Testis (tissue), 3 donors: ENCODE measurements around the gene GNLY. TPM values are rescaled to one million over a fixed set of nuclear protein-coding genes. Genes with fewer than 3 reads are reported as not detected.

Source experiments
- DNase-seq: peaks from one replicate; pipeline ENCODE4 v3.0.0-alpha.2; 2019
- H3K27ac ChIP-seq, 2 donors: fragments of 200-600 bp; sonication (generic); one replicate each; pipeline ENCODE4 v1.5.1; 2019
- H3K27me3 ChIP-seq: fragments of 200-600 bp; sonication (generic); one replicate; pipeline ENCODE4 v1.5.1; 2019
- H3K36me3 ChIP-seq: fragments of 200-600 bp; sonication (generic); one replicate; pipeline ENCODE4 v1.5.1; 2017; ENCODE audit warnings: low read depth; ENCODE audit errors: missing control alignments
- H3K4me1 ChIP-seq: fragments of 200-600 bp; sonication (generic); one replicate; pipeline ENCODE4 v1.5.1; 2019
- H3K4me3 ChIP-seq, 2 donors: fragments of 200-600 bp; sonication (generic); one replicate each; pipeline ENCODE4 v1.5.1; 2017 to 2019
- H3K9me3 ChIP-seq: fragments of 200-600 bp; sonication (generic); one replicate; pipeline ENCODE4 v1.5.1; 2017
- POLR2A ChIP-seq: fragments of 450-650 bp; IDR thresholded peaks from one replicate; pipeline ENCODE4 v1.6.1; 2017; ENCODE audit warnings: antibody characterized with exemption, mild to moderate bottlenecking, moderate library complexity
- WGBS, 2 donors: methylation state at CpG; one replicate each; pipeline ENCODE4 v1.1.5; 2018; 5-methylcytosine and 5-hydroxymethylcytosine counted together
- intact Hi-C: fragments of 100-400 bp; cut with DNase I; formaldehyde crosslinking; loops from one replicate; pipeline ENCODE4 v1.15.1; 2023; ENCODE audit warnings: low total_unique reads
- polyA plus RNA-seq: library from polyadenylated mRNA; stranded (reverse); fragments of 350-450 nt; fragmentation: Illumina TruSeq; extraction: RNeasy Lipid Tissue Mini Kit (QIAGEN cat#74804); gene quantifications from one replicate; pipeline ENCODE4 v1.2.3, GENCODE V29; 2014; ENCODE audit warnings: low read depth, low replicate concordance; ENCODE audit not compliant: insufficient read depth
- total RNA-seq, 2 donors: library from RNA; depleted of rRNA; stranded (reverse); fragments of >200 nt; gene quantifications; one replicate each; pipeline ENCODE4 v1.2.3, GENCODE V29; 2016
- TF ChIP-seq, protein P1 (sequence below), 3 experiments: fragments of 450-650 bp in 2 of 3; fragments of 200-600 bp in 1 of 3; sonication (generic) in 1 of 3; IDR thresholded peaks; one replicate each; pipeline ENCODE4 v1.5.1; 2016 to 2019; ENCODE audit warnings: antibody characterized with exemption in 3 of 3, mild to moderate bottlenecking in 2 of 3, moderate library complexity in 1 of 3

Gene GNLY
- total and polyA plus RNA-seq, 3 donors from 2014 or later, result 0.43 to 2.6 (median 2.2) TPM

DNA sequence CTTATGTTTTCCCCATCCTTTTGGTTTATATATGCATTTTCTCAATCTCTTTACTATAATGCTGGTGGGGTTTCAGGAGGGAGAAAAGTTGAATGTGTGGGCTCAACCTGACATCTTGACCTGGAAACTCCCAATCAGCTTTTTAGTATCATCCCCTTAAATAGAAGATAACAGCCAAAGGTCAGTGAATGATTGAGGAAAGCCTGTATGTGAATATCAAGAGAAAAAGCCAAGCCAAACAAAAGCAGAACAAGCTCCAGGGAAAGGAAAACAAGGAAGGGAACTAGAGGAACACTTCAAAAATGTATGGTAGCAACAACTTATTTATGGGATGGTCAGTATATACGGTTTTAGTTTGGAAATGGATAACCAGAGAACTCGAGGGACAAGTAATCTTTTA lies 31.3 kb downstream of the GNLY start:
- Histone ChIP-seq H3K27ac (no peak overlapping the region), H3K36me3 (no peaks in the 10 kb centered on the region), H3K4me3 (no peak overlapping the region), H3K9me3 (no peaks in the 10 kb centered on the region), H3K27me3 (no peaks in the 10 kb centered on the region), H3K4me1 (peaks cover 3% of the 10 kb centered on the region)
- WGBS, 2 donors, result 57 to 69% methylated on average over 2 of the region's 2 CpGs
- intact Hi-C loops, result loop anchor here (5.0 kb wide), 1 partner anchor 87 kb away; no protein-coding TSS in a partner anchor
- DNase-seq, result no peak
- no peak for TF ChIP-seq POLR2A
- TF ChIP-seq, protein P1, sequence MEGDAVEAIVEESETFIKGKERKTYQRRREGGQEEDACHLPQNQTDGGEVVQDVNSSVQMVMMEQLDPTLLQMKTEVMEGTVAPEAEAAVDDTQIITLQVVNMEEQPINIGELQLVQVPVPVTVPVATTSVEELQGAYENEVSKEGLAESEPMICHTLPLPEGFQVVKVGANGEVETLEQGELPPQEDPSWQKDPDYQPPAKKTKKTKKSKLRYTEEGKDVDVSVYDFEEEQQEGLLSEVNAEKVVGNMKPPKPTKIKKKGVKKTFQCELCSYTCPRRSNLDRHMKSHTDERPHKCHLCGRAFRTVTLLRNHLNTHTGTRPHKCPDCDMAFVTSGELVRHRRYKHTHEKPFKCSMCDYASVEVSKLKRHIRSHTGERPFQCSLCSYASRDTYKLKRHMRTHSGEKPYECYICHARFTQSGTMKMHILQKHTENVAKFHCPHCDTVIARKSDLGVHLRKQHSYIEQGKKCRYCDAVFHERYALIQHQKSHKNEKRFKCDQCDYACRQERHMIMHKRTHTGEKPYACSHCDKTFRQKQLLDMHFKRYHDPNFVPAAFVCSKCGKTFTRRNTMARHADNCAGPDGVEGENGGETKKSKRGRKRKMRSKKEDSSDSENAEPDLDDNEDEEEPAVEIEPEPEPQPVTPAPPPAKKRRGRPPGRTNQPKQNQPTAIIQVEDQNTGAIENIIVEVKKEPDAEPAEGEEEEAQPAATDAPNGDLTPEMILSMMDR (IDR thresholded peaks at IDR 0.05), result no peak

DNA sequence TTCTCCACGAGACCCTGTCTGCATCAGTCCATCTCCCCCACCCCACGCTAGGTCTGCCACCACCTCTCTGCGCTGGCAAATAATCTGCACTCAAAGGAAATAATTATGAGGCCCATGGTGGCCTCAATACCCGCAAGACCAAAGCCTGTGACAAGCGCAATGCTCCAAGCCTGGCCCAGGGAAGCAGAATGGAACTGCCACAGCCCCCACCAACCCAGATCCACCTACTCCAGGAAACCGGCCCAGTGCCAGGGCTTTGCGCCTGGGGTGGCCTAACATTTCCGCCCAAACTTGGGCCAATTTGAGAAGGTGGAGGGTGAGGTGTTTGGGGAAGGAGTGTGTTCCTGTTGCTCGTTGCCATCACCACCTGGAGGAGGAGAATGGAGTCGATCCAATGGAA lies 33.6 kb downstream of the GNLY start:
- Histone ChIP-seq H3K9me3 (no peaks in the 10 kb centered on the region), H3K27me3 (no peaks in the 10 kb centered on the region), H3K4me3 (no peak overlapping the region), H3K27ac (peak overlapping the region in 1 of 2 donors; percentile 21), H3K4me1 (peaks cover 3% of the 10 kb centered on the region), H3K36me3 (no peaks in the 10 kb centered on the region)
- 80 to 81% methylated on average over 10 of the region's 10 CpGs for WGBS, 2 donors
- DNase-seq, result no peak
- intact Hi-C loops, result loop anchor here (5.0 kb wide), 1 partner anchor 85 kb away; no protein-coding TSS in a partner anchor
- TF ChIP-seq, protein P1 (IDR thresholded peaks at IDR 0.05), result no peak
- TF ChIP-seq POLR2A, result no peak

DNA sequence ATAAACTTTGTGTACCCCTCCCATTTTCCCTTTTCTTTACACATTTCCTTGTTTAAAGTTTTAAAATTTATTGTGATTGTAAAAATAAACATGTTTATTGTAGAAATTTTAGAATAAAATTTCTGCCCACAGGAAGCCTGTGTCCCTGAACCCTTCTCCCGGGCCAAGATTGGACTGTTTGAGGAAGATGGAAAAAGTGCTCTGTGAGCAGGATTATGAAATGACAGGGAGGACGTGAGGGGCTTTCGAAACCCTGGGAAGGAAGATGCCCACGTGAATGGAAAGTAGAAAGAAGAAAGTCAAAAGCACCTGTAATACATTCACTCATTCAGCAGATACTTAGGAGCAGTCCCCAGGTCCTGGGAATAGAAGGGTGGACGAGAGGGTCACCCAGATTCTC lies 34.2 kb downstream of the GNLY start:
- Histone ChIP-seq H3K27ac (peak overlapping the region in 1 of 2 donors; percentile 21), H3K36me3 (no peaks in the 10 kb centered on the region), H3K9me3 (no peaks in the 10 kb centered on the region), H3K4me1 (peaks cover 3% of the 10 kb centered on the region), H3K27me3 (no peaks in the 10 kb centered on the region), H3K4me3 (no peak overlapping the region)
- DNase-seq, result no peak
- TF ChIP-seq, protein P1 (IDR thresholded peaks at IDR 0.05), result no peak
- no peak for TF ChIP-seq POLR2A
- intact Hi-C loops, result loop anchor here (5.0 kb wide), 1 partner anchor 84 kb away; no protein-coding TSS in a partner anchor
- WGBS, 2 donors, result 64 to 73% methylated on average over 5 of the region's 5 CpGs

DNA sequence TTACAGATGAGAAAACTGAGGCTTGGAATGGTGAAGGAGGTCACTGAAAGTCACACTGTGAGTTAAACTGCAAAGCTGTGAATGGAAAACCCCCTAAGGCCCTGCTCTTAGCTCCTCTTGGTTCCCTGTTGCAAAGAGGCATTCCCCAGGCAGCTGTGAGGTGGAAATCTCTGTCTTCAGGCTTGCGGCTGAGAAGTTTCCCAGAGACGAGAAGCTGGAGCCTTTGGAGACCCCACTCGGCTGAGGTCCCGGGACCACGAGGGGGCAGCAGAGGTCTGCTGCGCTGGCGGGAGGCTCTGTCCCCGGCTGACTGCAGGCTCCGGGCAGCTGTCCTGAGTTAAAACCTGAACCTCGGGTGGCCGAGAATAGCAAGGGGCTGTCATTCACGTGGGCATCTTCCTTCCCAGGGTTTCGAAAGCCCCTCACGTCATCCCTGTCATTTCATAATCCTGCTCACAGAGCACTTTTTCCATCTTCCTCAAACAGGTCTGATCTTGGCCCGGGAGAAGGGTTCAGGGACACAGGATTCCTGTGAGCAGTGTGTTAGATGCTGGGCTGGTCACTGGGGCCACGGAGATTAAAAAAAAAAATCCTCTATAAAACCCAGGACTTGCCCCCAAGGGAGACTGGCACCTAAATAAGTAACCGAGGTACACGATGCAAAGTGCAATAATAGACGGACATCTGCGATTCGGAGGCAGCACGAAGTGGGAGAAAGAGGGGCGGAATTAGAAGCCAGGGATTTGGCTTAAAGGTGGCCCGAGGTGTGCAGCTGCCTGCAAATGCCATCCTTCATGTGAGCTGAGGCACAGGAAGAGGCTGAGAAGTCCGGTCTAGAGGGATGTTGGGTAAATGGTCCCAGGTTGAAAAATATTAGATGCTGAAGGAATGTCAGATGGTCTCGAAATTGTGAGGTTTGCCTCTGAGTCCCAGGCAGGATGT lies 35.0 kb downstream of the GNLY start:
- WGBS, 2 donors, result 20 to 31% methylated on average over 20 to 26 of the region's 26 CpGs
- peak; percentile 91 for DNase-seq
- intact Hi-C loops, result loop anchor here (5.0 kb wide), 1 partner anchor 83 kb away; no protein-coding TSS in a partner anchor
- Histone ChIP-seq H3K4me3 (no peak overlapping the region), H3K36me3 (no peaks in the 10 kb centered on the region), H3K9me3 (no peaks in the 10 kb centered on the region), H3K27me3 (no peaks in the 10 kb centered on the region), H3K27ac (peak overlapping the region in 1 of 2 donors; percentile 21), H3K4me1 (peaks cover 3% of the 10 kb centered on the region)
- TF ChIP-seq, protein P1 (IDR thresholded peaks at IDR 0.05), result peak; percentile 84 to 95 (median 87)
- TF ChIP-seq POLR2A, result no peak
